Glutamatergic neuron (in vitro differentiated cells): ENCODE measurements around the gene RNF213. TPM values are rescaled to one million over a fixed set of nuclear protein-coding genes. Genes with fewer than 3 reads are reported as not detected.

Experiments used
- DNase-seq: peaks from one replicate; pipeline ENCODE4 v3.0.0; 2022
- H3K27ac Mint-ChIP-seq: one replicate; pipeline ENCODE4 v1.8.0; 2020; ENCODE audit warnings: mild to moderate bottlenecking, mixed read lengths, inconsistent platforms; ENCODE audit not compliant: unreplicated experiment
- H3K27me3 Mint-ChIP-seq: one replicate; pipeline ENCODE4 v1.8.0; 2020; ENCODE audit warnings: mild to moderate bottlenecking, moderate library complexity, mixed read lengths, inconsistent platforms; ENCODE audit not compliant: unreplicated experiment
- H3K36me3 Mint-ChIP-seq: one replicate; pipeline ENCODE4 v1.8.0; 2020; ENCODE audit warnings: mild to moderate bottlenecking, mixed read lengths, inconsistent platforms; ENCODE audit not compliant: unreplicated experiment
- H3K4me1 Mint-ChIP-seq: one replicate; pipeline ENCODE4 v1.8.0; 2020; ENCODE audit warnings: mild to moderate bottlenecking, low read depth, mixed read lengths, inconsistent platforms; ENCODE audit not compliant: unreplicated experiment
- H3K4me3 Mint-ChIP-seq: one replicate; pipeline ENCODE4 v1.8.0; 2020; ENCODE audit warnings: mild to moderate bottlenecking, mixed read lengths, inconsistent platforms; ENCODE audit not compliant: unreplicated experiment
- H3K9me3 Mint-ChIP-seq: one replicate; pipeline ENCODE4 v1.8.0; 2020; ENCODE audit warnings: mild to moderate bottlenecking, moderate library complexity, mixed read lengths, inconsistent platforms; ENCODE audit not compliant: unreplicated experiment
- CTCF ChIP-seq: fragments of 200-600 bp; sonication (generic); IDR thresholded peaks from one replicate; pipeline ENCODE4 v1.5.0; 2021; ENCODE audit not compliant: partially characterized antibody, unreplicated experiment
- total RNA-seq: library from RNA; stranded (reverse); fragmentation: NEBNext Ultra II Directional; extraction: Animal tissue kit (Norgen Biotek cat#: 25700); gene quantifications from one replicate; pipeline ENCODE4 v1.2.1, GENCODE V29; 2021; ENCODE audit not compliant: unreplicated experiment

RNF213 gene
- total RNA-seq, 1 donor from 2014 or later, result 34.7 TPM

- Mint-ChIP-seq H3K27ac (no peak overlapping the region), H3K4me3 (peak overlapping the region; percentile 31), H3K9me3 (peaks cover 6% of the 10 kb centered on the region), H3K36me3 (peaks cover 3% of the 10 kb centered on the region), H3K4me1 (peaks cover 5% of the 10 kb centered on the region), H3K27me3 (peaks cover 8% of the 10 kb centered on the region)
- TF ChIP-seq CTCF, result no peak
- DNase-seq, result no peak
Measured at GRCh38 chr17:80223838-80224497, 36.7 kb upstream of the RNF213 start.

- H3K27me3 Mint-ChIP-seq, result peaks cover 8% of the 10 kb centered on the region
- H3K4me1 Mint-ChIP-seq, result peaks cover 5% of the 10 kb centered on the region
- DNase-seq, result no peak
- H3K36me3 Mint-ChIP-seq, result peaks cover 3% of the 10 kb centered on the region
- TF ChIP-seq CTCF, result no peak
- H3K4me3 Mint-ChIP-seq, result no peak overlapping the region
- peaks cover 6% of the 10 kb centered on the region for H3K9me3 Mint-ChIP-seq
- no peak overlapping the region for H3K27ac Mint-ChIP-seq
Measured at GRCh38 chr17:80224683-80225082, 36.0 kb upstream of the RNF213 start.

- peaks cover 3% of the 10 kb centered on the region for H3K36me3 Mint-ChIP-seq
- TF ChIP-seq CTCF, result no peak
- H3K27me3 Mint-ChIP-seq, result peaks cover 8% of the 10 kb centered on the region
- no peak for DNase-seq
- H3K4me1 Mint-ChIP-seq, result peaks cover 5% of the 10 kb centered on the region
- H3K9me3 Mint-ChIP-seq, result peaks cover 6% of the 10 kb centered on the region
- H3K4me3 Mint-ChIP-seq, result no peak overlapping the region
- no peak overlapping the region for H3K27ac Mint-ChIP-seq
Measured at GRCh38 chr17:80225230-80225629, 35.4 kb upstream of the RNF213 start.

- Mint-ChIP-seq H3K9me3 (peaks cover 5% of the 10 kb centered on the region), H3K4me1 (peaks cover 3% of the 10 kb centered on the region), H3K4me3 (no peak overlapping the region), H3K27ac (no peak overlapping the region), H3K27me3 (peaks cover 8% of the 10 kb centered on the region), H3K36me3 (peaks cover 8% of the 10 kb centered on the region)
- no peak for TF ChIP-seq CTCF
- DNase-seq, result no peak
Measured at GRCh38 chr17:80227156-80227555, 33.5 kb upstream of the RNF213 start.

- H3K36me3 Mint-ChIP-seq, result peaks cover 13% of the 10 kb centered on the region
- H3K4me1 Mint-ChIP-seq, result peaks cover 3% of the 10 kb centered on the region
- peaks cover 7% of the 10 kb centered on the region for H3K9me3 Mint-ChIP-seq
- no peak for DNase-seq
- no peak for TF ChIP-seq CTCF
- no peak overlapping the region for H3K27ac Mint-ChIP-seq
- H3K27me3 Mint-ChIP-seq, result peaks cover 8% of the 10 kb centered on the region
- no peak overlapping the region for H3K4me3 Mint-ChIP-seq
Measured at GRCh38 chr17:80227666-80228065, 33.0 kb upstream of the RNF213 start.
